IPS DF 6.9 (cell line): Measurements from ENCODE around the gene MRNIP.

Source experiments
- DNase-seq: peaks from one replicate; pipeline ENCODE4 v3.0.0-alpha.2; 2013; ENCODE audit warnings: low read depth, low spot score
- H3K27ac ChIP-seq: one replicate; pipeline ENCODE4 v1.5.1; 2013; ENCODE audit warnings: low read length, control low read depth
- H3K27me3 ChIP-seq: 2 replicates; pipeline ENCODE4 v1.6.1; 2013; ENCODE audit warnings: mild to moderate bottlenecking, low read length; ENCODE audit not compliant: control insufficient read depth, insufficient read depth
- H3K36me3 ChIP-seq: 2 replicates; pipeline ENCODE4 v1.6.1; 2013; ENCODE audit warnings: low read length; ENCODE audit not compliant: control insufficient read depth, insufficient read depth
- H3K4me1 ChIP-seq: 2 replicates; pipeline ENCODE4 v1.6.1; 2013; ENCODE audit warnings: low read length; ENCODE audit not compliant: control insufficient read depth, insufficient read depth
- H3K4me3 ChIP-seq: 2 replicates; pipeline ENCODE4 v1.5.1; 2013; ENCODE audit warnings: mild to moderate bottlenecking, low read length
- H3K9me3 ChIP-seq: 2 replicates; pipeline ENCODE4 v1.6.1; 2013; ENCODE audit warnings: low read length, inconsistent platforms; ENCODE audit not compliant: control insufficient read depth, insufficient read depth
- WGBS: extraction: QIAGEN DNeasy Blood & Tissue Kit; methylation state at CpG from one replicate; pipeline ENCODE4 v1.1.7; 2013; ENCODE audit warnings: mixed read lengths, missing lambda C conversion rate; ENCODE audit not compliant: insufficient read length, insufficient coverage; 5-methylcytosine and 5-hydroxymethylcytosine counted together

Gene MRNIP

GRCh38 chr5:179900711-179901110 lies 42.1 kb upstream of the MRNIP start:
- Histone ChIP-seq H3K27me3 (no peaks in the 10 kb centered on the region), H3K4me3 (no peak overlapping the region), H3K27ac (no peak overlapping the region), H3K9me3 (no peaks in the 10 kb centered on the region), H3K4me1 (no peaks in the 10 kb centered on the region), H3K36me3 (peaks cover 12% of the 10 kb centered on the region)
- no CpG with 5 or more reads among the region's 13 CpGs for WGBS
- no peak for DNase-seq

GRCh38 chr5:179900206-179900605 lies 41.6 kb upstream of the MRNIP start:
- no CpG with 5 or more reads among the region's 9 CpGs for WGBS
- no peak for DNase-seq
- H3K27me3 ChIP-seq, result no peaks in the 10 kb centered on the region
- H3K4me3 ChIP-seq, result no peak overlapping the region
- H3K27ac ChIP-seq, result no peak overlapping the region
- H3K4me1 ChIP-seq, result peaks cover 2% of the 10 kb centered on the region; the same call in 1 of the 2 replicates
- H3K9me3 ChIP-seq, result no peaks in the 10 kb centered on the region
- H3K36me3 ChIP-seq, result peaks cover 12% of the 10 kb centered on the region

GRCh38 chr5:179895861-179896260 lies 37.2 kb upstream of the MRNIP start:
- Histone ChIP-seq H3K27ac (no peak overlapping the region), H3K4me3 (no peak overlapping the region), H3K4me1 (peaks cover 2% of the 10 kb centered on the region; the same call in 1 of the 2 replicates), H3K36me3 (peaks cover 34% of the 10 kb centered on the region), H3K9me3 (no peaks in the 10 kb centered on the region), H3K27me3 (no peaks in the 10 kb centered on the region)
- WGBS, result no CpG with 5 or more reads among the region's 6 CpGs
- no peak for DNase-seq

GRCh38 chr5:179893958-179894895 lies 35.6 kb upstream of the MRNIP start:
- no CpG with 5 or more reads among the region's 26 CpGs for WGBS
- Histone ChIP-seq H3K36me3 (peaks cover 37% of the 10 kb centered on the region), H3K27ac (no peak overlapping the region)

GRCh38 chr5:179893076-179893957 lies 34.7 kb upstream of the MRNIP start:
- H3K9me3 ChIP-seq, result no peaks in the 10 kb centered on the region
- peaks cover 2% of the 10 kb centered on the region; the same call in 1 of the 2 replicates for H3K4me1 ChIP-seq
- WGBS, result no CpG with 5 or more reads among the region's 31 CpGs
- DNase-seq, result no peak
- H3K36me3 ChIP-seq, result peaks cover 38% of the 10 kb centered on the region
- no peak overlapping the region for H3K27ac ChIP-seq
- H3K27me3 ChIP-seq, result no peaks in the 10 kb centered on the region
- H3K4me3 ChIP-seq, result no peak overlapping the region

More at GRCh38 chr5:179893958-179894895, 35.6 kb upstream of the MRNIP start:
- no peaks in the 10 kb centered on the region for H3K27me3 ChIP-seq
- no peak overlapping the region for H3K4me3 ChIP-seq
- DNase-seq, result no peak
- peaks cover 2% of the 10 kb centered on the region; the same call in 1 of the 2 replicates for H3K4me1 ChIP-seq
- H3K9me3 ChIP-seq, result no peaks in the 10 kb centered on the region

GRCh38 chr5:179892255-179892654 lies 33.6 kb upstream of the MRNIP start:
- Histone ChIP-seq H3K36me3 (peaks cover 37% of the 10 kb centered on the region), H3K4me3 (no peak overlapping the region), H3K9me3 (no peaks in the 10 kb centered on the region), H3K4me1 (peaks cover 2% of the 10 kb centered on the region; the same call in 1 of the 2 replicates), H3K27me3 (no peaks in the 10 kb centered on the region), H3K27ac (no peak overlapping the region)
- no CpG with 5 or more reads among the region's 5 CpGs for WGBS
- no peak for DNase-seq

DNA sequence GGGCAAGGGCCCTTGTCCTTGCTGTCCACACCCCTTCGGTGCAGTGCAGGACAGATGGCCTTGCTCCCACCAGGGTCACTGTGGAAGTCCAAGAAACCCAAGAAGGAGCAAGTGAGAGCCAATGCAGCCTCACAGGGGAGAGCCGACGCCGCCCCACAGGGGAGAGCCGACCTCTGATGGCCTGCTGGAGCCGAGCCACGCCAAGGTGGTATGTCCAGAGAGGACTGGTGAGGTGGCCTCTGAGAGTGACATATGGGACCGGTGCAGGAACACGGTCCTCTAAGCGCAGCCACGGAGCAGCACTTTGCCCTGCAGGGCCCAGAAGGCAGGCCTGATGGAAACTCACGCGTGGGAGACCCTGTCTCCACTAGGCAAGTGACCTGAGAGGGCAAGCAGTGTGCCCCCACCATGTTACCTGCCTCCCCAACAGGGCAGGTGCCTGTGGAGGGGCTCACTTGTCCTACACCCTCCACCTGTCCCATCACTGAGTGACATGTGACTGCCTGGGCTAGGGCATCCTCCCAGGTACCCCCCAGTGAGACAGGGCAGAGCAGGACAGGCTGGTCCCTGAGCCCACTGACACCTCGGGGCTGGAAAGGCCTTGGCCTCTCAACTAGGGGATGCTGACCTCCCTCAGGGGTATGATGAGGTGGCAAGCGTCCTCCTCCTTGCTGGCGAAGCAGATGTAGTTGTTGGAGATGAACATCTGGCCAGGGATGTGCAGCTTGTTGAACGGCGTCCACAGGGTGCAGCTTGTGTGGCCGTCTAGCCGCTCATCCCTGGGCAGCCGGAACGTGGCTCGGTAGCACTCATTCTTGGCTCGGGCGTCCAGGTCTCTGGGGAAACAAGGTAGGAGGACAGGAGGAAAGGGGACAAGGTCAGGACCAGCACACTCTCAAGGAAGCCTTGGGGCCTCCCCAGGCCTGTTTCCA lies 32.4 kb upstream of the MRNIP start:
- Histone ChIP-seq H3K9me3 (no peaks in the 10 kb centered on the region), H3K4me1 (peaks cover 2% of the 10 kb centered on the region; the same call in 1 of the 2 replicates), H3K27ac (no peak overlapping the region), H3K27me3 (no peaks in the 10 kb centered on the region), H3K4me3 (no peak overlapping the region), H3K36me3 (peaks cover 37% of the 10 kb centered on the region)
- WGBS, result no CpG with 5 or more reads among the region's 25 CpGs
- DNase-seq, result no peak

- H3K36me3 ChIP-seq, result peaks cover 37% of the 10 kb centered on the region
- WGBS, result no CpG with 5 or more reads among the region's 13 CpGs
- no peak for DNase-seq
- H3K27me3 ChIP-seq, result no peaks in the 10 kb centered on the region
- no peaks in the 10 kb centered on the region for H3K9me3 ChIP-seq
- no peaks in the 10 kb centered on the region for H3K4me1 ChIP-seq
- no peak overlapping the region for H3K27ac ChIP-seq
- no peak overlapping the region for H3K4me3 ChIP-seq
Measured at GRCh38 chr5:179889885-179890284, 31.3 kb upstream of the MRNIP start.

GRCh38 chr5:179887802-179888201 lies 29.2 kb upstream of the MRNIP start:
- Histone ChIP-seq H3K4me1 (no peaks in the 10 kb centered on the region), H3K4me3 (no peak overlapping the region), H3K9me3 (peaks cover 2% of the 10 kb centered on the region; the same call in 1 of the 2 replicates), H3K27ac (no peak overlapping the region), H3K27me3 (no peaks in the 10 kb centered on the region), H3K36me3 (peaks cover 27% of the 10 kb centered on the region)
- no peak for DNase-seq
- no CpG with 5 or more reads among the region's 6 CpGs for WGBS
